BJ (cell line): Measurements from ENCODE around the gene TRAPPC12. TPM values are rescaled to one million over a fixed set of nuclear protein-coding genes. Genes with fewer than 3 reads are reported as not detected.
"Not testable (repeated sequence)": the region's sequence is repeated elsewhere in the genome, so short reads cannot be mapped to it uniquely, and the experiment has no call there.

Experiments used
- CTCF ChIA-PET: fragments of 350-600 bp; formaldehyde crosslinking; extraction: SDS; loops from one replicate; lab custom pipeline; 2021; ENCODE audit warnings: antibody characterized with exemption, inconsistent platforms; lab: Yijun Ruan, JAX
- POLR2A ChIA-PET: fragments of 300-600 bp; sonication (Branson Sonifier 250); formaldehyde crosslinking; extraction: SDS; loops from one replicate; lab custom pipeline; 2021; ENCODE audit warnings: antibody characterized with exemption; lab: Charles Lee
- DNase-seq: peaks from one replicate; pipeline ENCODE4 v3.0.0-alpha.2; 2011; ENCODE audit warnings: low read depth
- H3K27me3 ChIP-seq: 2 replicates; pipeline ENCODE4 v1.6.0; 2011; ENCODE audit warnings: low read length; ENCODE audit not compliant: control insufficient read depth, insufficient read depth
- H3K36me3 ChIP-seq: 2 replicates; pipeline ENCODE4 v1.5.1; 2011; ENCODE audit warnings: low read length; ENCODE audit not compliant: control insufficient read depth, insufficient read depth
- H3K4me3 ChIP-seq: 2 replicates; pipeline ENCODE4 v1.5.1; 2011; ENCODE audit warnings: low read depth, mild to moderate bottlenecking, control low read depth, low read length
- CTCF ChIP-seq: IDR thresholded peaks from 2 replicates; pipeline ENCODE4 v1.5.1; 2011; ENCODE audit warnings: low read depth, mild to moderate bottlenecking, control low read depth, inconsistent platforms, low read length, moderate library complexity; ENCODE audit not compliant: insufficient read depth
- polyA plus RNA-seq: library from polyadenylated mRNA; depleted of rRNA; stranded (reverse); fragments of >200 nt; gene quantifications from 2 replicates; pipeline ENCODE4 v1.2.3, GENCODE V29; 2011

Gene TRAPPC12
- polyA plus RNA-seq, 1 experiment: 57.8 TPM

GRCh38 chr2:3449936-3450335, 70.4 kb downstream of the TRAPPC12 start:
- TF ChIP-seq CTCF: no peak
- no peak overlapping the region for H3K4me3 ChIP-seq
- ChIA-PET POLR2A (no interaction called here), CTCF (interaction anchor here (3.3 to 3.8 kb wide), 2 partner anchors 27 kb away, joined by 11 to 27 read pairs; no protein-coding TSS in a partner anchor)
- H3K27me3 ChIP-seq: no peaks in the 10 kb centered on the region
- peaks cover 15% of the 10 kb centered on the region for H3K36me3 ChIP-seq
- DNase-seq: no peak

DNA sequence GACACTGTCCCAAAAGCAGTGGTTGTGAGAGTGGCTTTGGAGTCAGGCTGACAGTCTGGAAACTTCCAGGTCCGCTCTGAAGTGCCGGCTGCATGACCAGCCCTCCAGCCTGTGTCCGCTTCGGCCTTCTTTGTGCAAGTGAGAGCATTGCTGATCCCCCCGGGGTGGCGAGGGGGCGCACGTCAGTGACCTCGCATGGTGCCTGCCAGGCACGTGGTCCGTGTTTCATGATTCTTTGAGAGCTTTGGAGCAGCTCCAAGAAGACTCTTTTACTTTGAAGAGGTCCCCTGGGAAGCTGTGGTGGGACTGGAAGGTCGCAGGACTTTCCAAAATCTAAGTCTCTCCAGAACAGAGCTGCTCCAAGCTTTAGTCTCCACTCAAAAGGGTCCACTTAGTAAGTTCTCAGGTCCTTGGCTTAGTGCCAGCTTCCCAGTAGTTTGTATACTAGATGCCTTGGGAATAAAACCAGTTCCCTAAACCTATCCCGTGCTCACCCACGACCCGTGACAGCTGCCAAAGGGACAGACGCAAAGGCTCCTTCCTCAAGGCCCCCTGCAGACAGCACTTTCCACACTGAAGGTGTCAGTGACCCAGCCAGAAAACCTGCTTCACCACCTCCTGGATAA, 71.0 kb downstream of the TRAPPC12 start:
- no peaks in the 10 kb centered on the region for H3K27me3 ChIP-seq
- POLR2A ChIA-PET: no interaction called here
- CTCF ChIA-PET: interaction anchor here (0.7 to 3.3 kb wide), 5 partner anchors 8 to 27 kb away, joined by 3 to 11 read pairs (median 5); no protein-coding TSS in a partner anchor
- no peak for DNase-seq
- no peak overlapping the region for H3K4me3 ChIP-seq
- H3K36me3 ChIP-seq: peaks cover 13% of the 10 kb centered on the region
- no peak for TF ChIP-seq CTCF

GRCh38 chr2:3451169-3451568, 71.7 kb downstream of the TRAPPC12 start:
- H3K27me3 ChIP-seq: no peaks in the 10 kb centered on the region
- no peak for DNase-seq
- no peak overlapping the region for H3K4me3 ChIP-seq
- POLR2A ChIA-PET: no interaction called here
- CTCF ChIA-PET: interaction anchor here (0.7 to 3.3 kb wide), 6 partner anchors 9 to 28 kb away, joined by 3 to 11 read pairs (median 4); no protein-coding TSS in a partner anchor
- peaks cover 8% of the 10 kb centered on the region for H3K36me3 ChIP-seq
- TF ChIP-seq CTCF: no peak

GRCh38 chr2:3451926-3452671, 72.6 kb downstream of the TRAPPC12 start:
- Histone ChIP-seq H3K4me3 (no peak overlapping the region), H3K36me3 (peaks cover 8% of the 10 kb centered on the region), H3K27me3 (no peaks in the 10 kb centered on the region)
- TF ChIP-seq CTCF: no peak
- CTCF ChIA-PET: interaction anchor here (0.8 to 3.3 kb wide), 6 partner anchors 10 to 29 kb away, joined by 3 to 11 read pairs (median 6); no protein-coding TSS in a partner anchor
- no peak for DNase-seq
- POLR2A ChIA-PET: no interaction called here

DNA sequence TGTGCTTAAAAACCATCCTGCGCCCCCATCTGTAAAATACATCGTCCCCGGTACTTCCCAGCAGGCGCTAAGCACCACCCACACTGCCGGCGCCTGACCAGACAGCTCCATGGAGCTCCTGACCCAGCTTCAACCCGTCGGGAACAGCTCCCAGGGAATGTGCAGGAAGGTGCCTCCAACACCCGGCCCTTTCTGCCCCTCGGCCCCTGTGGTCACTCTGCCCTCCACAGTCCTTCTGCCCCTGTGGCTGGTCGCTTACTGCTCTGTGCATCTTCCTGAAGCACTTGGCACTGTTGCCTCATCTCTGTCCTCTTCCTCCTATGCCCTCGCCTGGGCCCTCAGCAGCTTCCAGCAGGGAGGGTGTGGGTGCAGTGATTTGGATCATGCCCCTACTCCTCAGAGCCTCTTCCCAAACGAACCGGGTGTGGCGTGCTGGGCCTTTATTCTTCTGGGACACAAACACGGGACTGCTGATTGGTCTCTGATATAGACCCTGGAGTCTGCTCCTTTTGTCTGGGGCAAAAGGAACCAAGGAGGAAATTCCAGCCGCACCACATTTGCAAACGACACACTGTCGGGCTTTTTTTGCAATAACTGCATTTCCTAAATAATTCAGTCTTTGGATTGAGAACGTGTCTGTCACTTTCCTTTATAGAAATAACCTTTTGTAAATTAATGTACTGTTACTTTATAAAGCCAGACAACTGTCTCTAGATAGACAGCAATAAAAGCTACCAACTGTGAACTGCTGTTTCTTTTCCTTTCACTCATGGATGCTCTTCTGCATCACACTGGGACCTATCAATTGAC, 73.9 kb downstream of the TRAPPC12 start:
- POLR2A ChIA-PET: no interaction called here
- H3K27me3 ChIP-seq: no peaks in the 10 kb centered on the region
- peaks cover 18% of the 10 kb centered on the region for H3K36me3 ChIP-seq
- no peak for TF ChIP-seq CTCF
- no peak overlapping the region for H3K4me3 ChIP-seq
- CTCF ChIA-PET: interaction anchor here (0.8 to 3.3 kb wide), 3 partner anchors 10 to 30 kb away, joined by 3 to 11 read pairs (median 9); no protein-coding TSS in a partner anchor
- no peak for DNase-seq

DNA sequence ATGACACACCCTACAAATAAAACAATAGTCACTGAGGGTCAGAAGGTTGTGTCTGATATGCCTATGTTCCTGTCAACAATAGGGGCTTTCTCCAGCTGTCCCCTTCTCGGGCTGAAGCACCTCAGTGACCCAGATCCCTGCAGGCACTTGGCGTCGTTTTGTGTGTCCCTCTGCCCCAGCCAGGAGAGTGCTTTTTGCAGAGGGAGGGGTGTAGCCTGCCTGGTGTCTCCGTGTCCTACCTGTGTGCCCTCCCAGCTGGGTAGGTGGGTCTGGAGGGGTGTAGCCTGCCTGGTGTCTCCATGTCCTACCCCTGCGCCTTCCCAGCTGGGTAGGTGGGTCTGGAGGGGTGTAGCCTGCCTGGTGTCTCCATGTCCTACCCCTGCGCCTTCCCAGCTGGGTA, 74.5 kb downstream of the TRAPPC12 start:
- H3K4me3 ChIP-seq, DNase-seq, H3K27me3 ChIP-seq, POLR2A ChIA-PET: not testable (repeated sequence)
- H3K36me3 ChIP-seq: peaks cover 20% of the 10 kb centered on the region
- CTCF ChIA-PET: interaction anchor here (2.0 kb wide), 1 partner anchor 9 kb away, joined by 9 read pairs; no protein-coding TSS in a partner anchor
